Measurements from ENCODE around the gene TXLNB.
A peak's percentile ranks its signal among the peaks of the same experiment; 100 is the strongest.
"Not testable (repeated sequence)": the region's sequence is repeated elsewhere in the genome, so short reads cannot be mapped to it uniquely, and the experiment has no call there.

Gene TXLNB

DNA sequence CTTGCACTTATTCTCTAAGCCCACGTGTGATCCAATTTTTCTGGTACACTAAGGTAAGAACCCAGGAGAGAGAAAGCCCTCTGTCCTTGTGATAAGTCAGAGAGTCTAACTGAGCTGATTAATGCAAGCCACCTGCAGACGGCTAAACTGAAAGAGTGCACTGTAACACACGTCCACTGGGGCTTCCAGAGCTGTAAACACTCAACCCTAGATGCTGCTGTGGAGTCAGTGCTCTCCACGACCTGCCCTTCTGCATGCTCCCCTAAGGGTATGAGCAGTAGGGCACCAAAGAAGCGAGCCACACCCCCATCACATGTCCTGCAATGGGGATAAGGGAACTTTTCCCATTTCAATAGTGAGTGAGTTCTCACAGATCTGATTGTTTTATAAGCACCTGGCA, 55.7 kb downstream of the TXLNB start:
- ChIA-PET CTCF (no interaction called here), POLR2A (ENCODE audit: low non-redundant PET) (no interaction called here)
- no peak for DNase-seq (ENCODE audit: low spot score)
- TF ChIP-seq, protein P1, sequence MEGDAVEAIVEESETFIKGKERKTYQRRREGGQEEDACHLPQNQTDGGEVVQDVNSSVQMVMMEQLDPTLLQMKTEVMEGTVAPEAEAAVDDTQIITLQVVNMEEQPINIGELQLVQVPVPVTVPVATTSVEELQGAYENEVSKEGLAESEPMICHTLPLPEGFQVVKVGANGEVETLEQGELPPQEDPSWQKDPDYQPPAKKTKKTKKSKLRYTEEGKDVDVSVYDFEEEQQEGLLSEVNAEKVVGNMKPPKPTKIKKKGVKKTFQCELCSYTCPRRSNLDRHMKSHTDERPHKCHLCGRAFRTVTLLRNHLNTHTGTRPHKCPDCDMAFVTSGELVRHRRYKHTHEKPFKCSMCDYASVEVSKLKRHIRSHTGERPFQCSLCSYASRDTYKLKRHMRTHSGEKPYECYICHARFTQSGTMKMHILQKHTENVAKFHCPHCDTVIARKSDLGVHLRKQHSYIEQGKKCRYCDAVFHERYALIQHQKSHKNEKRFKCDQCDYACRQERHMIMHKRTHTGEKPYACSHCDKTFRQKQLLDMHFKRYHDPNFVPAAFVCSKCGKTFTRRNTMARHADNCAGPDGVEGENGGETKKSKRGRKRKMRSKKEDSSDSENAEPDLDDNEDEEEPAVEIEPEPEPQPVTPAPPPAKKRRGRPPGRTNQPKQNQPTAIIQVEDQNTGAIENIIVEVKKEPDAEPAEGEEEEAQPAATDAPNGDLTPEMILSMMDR (conservative IDR thresholded peaks at IDR 0.05; ENCODE audit: low read depth): no peak
- H3K27ac ChIP-seq: no peak overlapping the region

DNA sequence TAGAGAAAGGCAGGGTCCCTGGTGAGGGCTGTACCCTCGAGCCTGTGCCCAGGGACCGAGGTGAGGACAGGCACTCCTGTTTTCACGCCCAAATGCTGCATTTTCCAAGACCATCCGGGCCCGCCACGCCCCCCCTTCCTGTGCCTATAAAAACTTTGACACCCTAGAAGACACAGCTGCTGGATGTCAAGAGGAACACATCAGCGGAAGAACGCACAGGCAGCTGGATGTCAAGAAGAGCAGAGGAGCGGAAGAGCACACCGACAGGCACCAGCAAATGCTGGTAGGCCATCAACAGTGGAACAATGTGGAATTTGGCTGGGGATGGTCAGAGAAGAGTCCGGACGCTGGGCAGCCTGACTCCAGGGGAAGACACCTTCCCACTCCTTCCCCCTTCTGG, 56.1 kb downstream of the TXLNB start:
- no peak overlapping the region for H3K27ac ChIP-seq
- ChIA-PET CTCF (no interaction called here), POLR2A (ENCODE audit: low non-redundant PET) (no interaction called here)
- no peak for DNase-seq (ENCODE audit: low spot score)
- TF ChIP-seq, protein P1 (conservative IDR thresholded peaks at IDR 0.05; ENCODE audit: low read depth): no peak

DNA sequence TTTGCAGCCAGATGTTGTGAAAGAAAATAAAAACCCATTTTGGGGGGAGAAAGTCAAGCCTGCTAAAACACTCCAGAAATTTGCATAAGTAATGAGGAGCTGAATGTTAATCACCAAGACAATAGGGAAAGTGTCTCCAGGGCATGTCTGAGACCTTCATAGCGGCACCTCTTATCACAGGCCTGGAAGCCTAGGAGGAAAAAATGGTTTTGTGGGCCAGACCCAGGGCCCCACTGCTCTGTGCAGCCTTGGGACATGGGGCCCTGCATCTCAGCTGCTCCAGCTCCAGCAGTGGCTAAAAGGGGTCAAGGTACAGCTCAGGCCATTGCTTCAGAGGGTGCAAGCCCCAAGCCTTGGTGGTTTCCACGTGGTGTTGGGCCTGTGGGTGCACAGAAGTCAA, 57.6 kb downstream of the TXLNB start:
- POLR2A ChIA-PET (ENCODE audit: low non-redundant PET); DNase-seq (ENCODE audit: low spot score); CTCF ChIA-PET: not testable (repeated sequence)

DNA sequence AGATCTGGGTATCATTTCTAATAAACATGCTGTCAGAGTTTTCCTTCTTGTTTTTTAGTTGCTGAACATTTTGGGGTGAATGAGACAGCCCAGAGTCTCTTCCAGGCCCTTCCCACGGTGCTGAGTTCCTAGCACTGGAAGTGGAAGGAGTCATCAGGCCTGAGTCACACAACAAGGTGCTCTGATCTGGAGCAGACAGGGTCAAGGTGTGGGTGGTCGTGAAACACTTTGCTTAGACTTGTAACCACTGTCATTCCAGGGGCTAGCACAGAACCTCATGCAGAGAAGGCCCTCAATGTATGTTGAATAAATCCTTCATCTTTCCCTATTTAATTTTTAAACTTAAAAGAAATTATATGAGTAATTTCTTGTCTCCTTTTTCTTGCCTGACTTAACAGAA, 60.6 kb downstream of the TXLNB start:
- TF ChIP-seq, protein P1 (conservative IDR thresholded peaks at IDR 0.05; ENCODE audit: low read depth): no peak
- ChIA-PET POLR2A (ENCODE audit: low non-redundant PET) (no interaction called here), CTCF (interaction anchor here (0.6 kb wide), 1 partner anchor 153 kb away, joined by 4 read pairs; no protein-coding TSS in a partner anchor)
- no peak for DNase-seq (ENCODE audit: low spot score)
- no peak overlapping the region for H3K27ac ChIP-seq

More for the DNA sequence above, 57.6 kb downstream of the TXLNB start:
- H3K27ac ChIP-seq: not testable (repeated sequence)

DNA sequence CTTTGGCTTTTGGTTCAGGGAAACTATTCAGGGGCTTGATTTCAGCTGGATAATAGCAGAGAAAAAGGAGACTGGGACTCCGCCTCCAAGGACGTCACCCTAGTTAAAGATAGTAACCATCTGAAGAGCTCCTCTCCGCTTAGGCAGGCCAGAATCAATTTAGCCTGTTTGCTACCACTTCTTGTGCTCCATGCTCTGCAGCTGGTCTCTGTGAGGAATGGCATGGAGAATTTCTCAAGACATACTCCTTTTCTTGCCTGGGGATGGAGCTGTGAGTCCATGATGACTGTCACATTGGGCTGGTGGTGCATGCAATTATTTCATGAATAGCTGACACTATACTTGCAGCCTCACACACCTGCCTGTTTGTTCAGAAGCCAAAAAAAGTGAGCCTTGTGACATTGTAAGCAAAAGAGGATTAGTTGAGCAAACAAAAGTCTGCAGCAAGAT, 61.4 kb downstream of the TXLNB start:
- ChIA-PET POLR2A (ENCODE audit: low non-redundant PET) (no interaction called here), CTCF (interaction anchor here (0.6 kb wide), 2 partner anchors 152 to 209 kb away, joined by 3 to 4 read pairs; no protein-coding TSS in a partner anchor)
- no peak overlapping the region for H3K27ac ChIP-seq
- TF ChIP-seq, protein P1 (conservative IDR thresholded peaks at IDR 0.05; ENCODE audit: low read depth): no peak
- no peak for DNase-seq (ENCODE audit: low spot score)

DNA sequence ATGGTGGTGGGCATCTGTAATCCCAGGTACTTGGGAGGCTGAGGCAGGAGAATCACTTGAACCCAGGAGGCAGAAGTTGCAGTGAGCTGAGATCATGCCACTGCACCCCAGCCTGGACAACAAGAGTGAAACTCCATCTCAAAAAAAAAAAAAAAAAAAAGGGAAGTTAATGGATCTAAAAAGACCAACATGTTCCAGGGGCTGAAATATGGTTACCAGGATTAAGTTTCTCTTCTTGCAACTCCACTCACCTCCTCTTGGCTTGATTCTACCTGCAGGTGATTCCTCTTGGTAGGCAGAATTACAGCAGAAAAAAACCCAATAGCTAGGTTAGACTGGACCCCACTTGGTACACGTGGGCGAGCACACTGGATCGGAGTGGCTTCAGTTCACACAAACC, 63.4 kb downstream of the TXLNB start:
- POLR2A ChIA-PET (ENCODE audit: low non-redundant PET); H3K27ac ChIP-seq; CTCF ChIA-PET; DNase-seq (ENCODE audit: low spot score): not testable (repeated sequence)

DNA sequence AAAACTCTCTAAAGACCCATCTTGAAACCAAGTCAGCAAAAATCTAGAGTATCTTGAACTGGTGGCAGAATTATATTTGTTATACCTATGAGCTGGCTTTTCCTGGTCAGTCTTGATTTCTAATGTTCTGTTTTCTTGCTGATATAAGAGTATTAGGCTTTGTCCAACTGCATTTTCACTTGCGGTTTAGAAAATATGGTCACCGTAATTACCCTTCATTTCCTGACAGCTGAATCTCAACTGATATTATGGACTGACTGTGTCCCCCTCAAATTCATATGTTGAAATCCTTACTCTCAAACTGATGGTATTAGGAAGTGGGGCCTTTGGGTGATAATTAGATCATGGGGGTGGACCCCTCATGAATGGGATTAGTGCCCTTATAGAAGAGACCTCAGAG, 72.1 kb downstream of the TXLNB start:
- POLR2A ChIA-PET (ENCODE audit: low non-redundant PET): no interaction called here
- no peak for DNase-seq (ENCODE audit: low spot score)
- TF ChIP-seq, protein P1 (conservative IDR thresholded peaks at IDR 0.05; ENCODE audit: low read depth): no peak
- CTCF ChIA-PET: interaction anchor here (0.7 to 1.5 kb wide), 8 partner anchors 86 to 1655 kb away, joined by 3 to 18 read pairs (median 4); no protein-coding TSS in a partner anchor
- H3K27ac ChIP-seq: peak overlapping the region; percentile 50

DNA sequence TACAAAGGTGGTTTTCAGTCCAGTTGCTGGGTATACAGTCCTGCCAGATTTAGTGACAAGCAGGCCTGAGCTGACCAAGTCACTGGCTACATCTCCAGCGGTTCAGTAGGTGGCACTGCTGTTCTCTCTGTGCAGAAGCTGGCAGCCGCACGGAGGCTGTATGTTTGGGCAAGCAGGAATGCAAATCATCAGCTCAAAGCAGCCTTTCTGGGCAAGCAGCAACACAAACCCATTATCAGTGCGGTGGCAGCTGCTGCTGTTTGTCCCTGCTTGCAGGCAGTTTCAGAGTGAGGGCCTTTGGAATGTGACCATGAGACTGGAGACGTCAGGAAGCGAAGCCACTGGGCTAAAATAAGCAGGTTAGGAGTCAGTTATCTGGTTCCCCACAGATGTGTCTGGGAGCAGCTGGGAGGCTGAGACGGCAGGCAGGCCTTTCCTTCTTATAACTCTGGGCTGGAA, 72.5 kb downstream of the TXLNB start:
- CTCF ChIA-PET: interaction anchor here (0.6 to 1.5 kb wide), 9 partner anchors 85 to 1656 kb away, joined by 3 to 18 read pairs (median 4); no protein-coding TSS in a partner anchor
- TF ChIP-seq, protein P1 (conservative IDR thresholded peaks at IDR 0.05; ENCODE audit: low read depth): peak; percentile 68
- DNase-seq (ENCODE audit: low spot score): peak; percentile 69
- H3K27ac ChIP-seq: peak overlapping the region; percentile 50
- POLR2A ChIA-PET (ENCODE audit: low non-redundant PET): no interaction called here

DNA sequence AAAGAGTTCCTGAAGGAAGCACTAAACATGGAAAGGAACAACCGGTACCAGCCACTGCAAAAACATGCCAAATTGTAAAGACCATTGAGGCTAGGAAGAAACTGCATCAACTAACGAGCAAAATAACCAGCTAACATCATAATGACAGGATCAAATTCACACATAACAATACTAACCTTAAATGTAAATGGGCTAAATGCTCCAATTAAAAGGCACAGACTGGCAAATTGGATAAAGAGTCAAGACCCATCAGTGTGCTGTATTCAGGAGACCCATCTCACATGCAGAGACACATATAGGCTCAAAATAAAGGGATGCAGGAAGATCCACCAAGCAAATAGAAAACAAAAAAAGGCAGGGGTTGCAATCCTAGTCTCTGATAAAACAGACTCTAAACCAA, 79.3 kb downstream of the TXLNB start:
- DNase-seq (ENCODE audit: low spot score); CTCF ChIA-PET; POLR2A ChIA-PET (ENCODE audit: low non-redundant PET); H3K27ac ChIP-seq: not testable (repeated sequence)

DNA sequence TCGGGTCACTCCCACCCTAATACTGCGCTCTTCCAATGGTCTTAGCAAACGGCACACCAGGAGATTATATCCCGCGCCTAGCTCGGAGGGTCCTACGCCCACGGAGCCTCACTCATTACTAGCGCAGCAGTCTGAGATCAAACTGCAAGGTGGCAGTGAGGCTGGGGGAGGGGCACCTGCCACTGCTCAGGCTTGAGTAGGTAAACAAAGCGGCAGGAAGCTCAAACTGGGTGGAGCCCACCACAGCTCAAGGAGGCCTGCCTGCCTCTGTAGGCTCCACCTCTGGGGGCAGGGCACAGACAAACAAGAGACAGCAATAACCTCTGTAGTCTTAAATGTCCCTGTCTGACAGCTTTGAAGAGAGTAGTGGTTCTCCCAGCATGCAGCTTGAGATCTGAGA, 81.0 kb downstream of the TXLNB start:
- POLR2A ChIA-PET (ENCODE audit: low non-redundant PET); DNase-seq (ENCODE audit: low spot score); H3K27ac ChIP-seq; CTCF ChIA-PET: not testable (repeated sequence)

Measured in RWPE1 (cell line).